Cardiac fibroblast (primary cell): Measurements from ENCODE around the gene ARF6.
A peak's percentile ranks its signal among the peaks of the same experiment; 100 is the strongest.

Source experiments
- DNase-seq, 2 donors: peaks; one replicate each; pipeline versions ENCODE4 v3.0.0 to v3.0.0-alpha.2; 2010; ENCODE audit warnings: low read depth in 2 of 2
- H3K4me3 ChIP-seq, 2 donors: replicated peaks in 1 of 2; 1 replicate in 1 of 2; 2 replicates in 1 of 2; pipeline ENCODE4 v1.5.1; 2011; ENCODE audit warnings: low read depth in 2 of 2, low read length in 2 of 2, mild to moderate bottlenecking in 2 of 2, moderate library complexity in 1 of 2
- CTCF ChIP-seq: IDR thresholded peaks from one replicate; pipeline ENCODE4 v1.5.1; 2011; ENCODE audit warnings: low read depth, mild to moderate bottlenecking, low read length, inconsistent platforms

Gene ARF6

GRCh38 chr14:49892636-49893308 lies at the start of gene ARF6:
ARF6 (plus strand) TSS chr14:49893082; CDS start chr14:49893737, 655 bp downstream.
- peak; percentile 97 to 98 for DNase-seq
- H3K4me3 ChIP-seq = peak within 1 kb of the TSS; percentile 89 to 92
- no peak for TF ChIP-seq CTCF

- DNase-seq = no peak
- no peak for TF ChIP-seq CTCF
- H3K4me3 ChIP-seq = no peak overlapping the region
Measured at GRCh38 chr14:49849213-49849847, 43.6 kb upstream of the ARF6 start.

- TF ChIP-seq CTCF = no peak
- DNase-seq = peak in 1 of 2 donors; percentile 21
- H3K4me3 ChIP-seq = peak overlapping the region; percentile 81 to 88
Measured at GRCh38 chr14:49851813-49852212, 41.1 kb upstream of the ARF6 start.

- H3K4me3 ChIP-seq = peak within 1 kb of the TSS; percentile 81 to 88
- DNase-seq = peak; percentile 92 to 94
- peak; percentile 77 for TF ChIP-seq CTCF
Measured at GRCh38 chr14:49852301-49853157, 40.4 kb upstream of the ARF6 start, which contains the start of gene NEMF. NEMF (minus strand) TSS chr14:49852788; CDS start chr14:49852753, 35 bp downstream.

GRCh38 chr14:49853158-49853477 lies 39.8 kb upstream of the ARF6 start:
- no peak for TF ChIP-seq CTCF
- H3K4me3 ChIP-seq = peak overlapping the region; percentile 81 to 88
- DNase-seq = no peak

- peak overlapping the region in 1 of 2 donors; percentile 4 for H3K4me3 ChIP-seq
- TF ChIP-seq CTCF = peak; percentile 82
- peak; percentile 90 to 91 for DNase-seq
Measured at GRCh38 chr14:49853572-49854375, 39.1 kb upstream of the ARF6 start.
